AG04450 (cell line): ENCODE data around the gene CDYL2. TPM values are rescaled to one million over a fixed set of nuclear protein-coding genes. Genes with fewer than 3 reads are reported as not detected.

Experiments used
- CTCF ChIA-PET: fragments of 300-600, 350-600 bp; formaldehyde crosslinking; extraction: SDS; loops from one replicate; lab custom pipeline; 2022; ENCODE audit warnings: antibody characterized with exemption, inconsistent platforms; lab: Charles Lee
- POLR2A ChIA-PET: fragments of 350-600 bp; formaldehyde crosslinking; extraction: SDS; loops from one replicate; lab custom pipeline; 2021; ENCODE audit warnings: antibody characterized with exemption, inconsistent platforms; lab: Yijun Ruan, JAX
- DNase-seq: peaks from one replicate; pipeline ENCODE4 v3.0.0-alpha.2; 2011; ENCODE audit warnings: low read depth, low spot score
- H3K27ac ChIP-seq: one replicate; pipeline ENCODE4 v1.5.1; 2012; ENCODE audit warnings: low read depth, low read length, control low read depth
- H3K27me3 ChIP-seq: one replicate; pipeline ENCODE4 v1.6.0; 2012; ENCODE audit warnings: low read length; ENCODE audit not compliant: control insufficient read depth, insufficient read depth
- H3K4me3 ChIP-seq: 2 replicates; pipeline ENCODE4 v1.5.1; 2011; ENCODE audit warnings: mild to moderate bottlenecking, low read depth, low read length, control low read depth
- H3K9me3 ChIP-seq: 2 replicates; pipeline ENCODE4 v1.5.1; 2012; ENCODE audit warnings: low read length; ENCODE audit not compliant: control insufficient read depth, insufficient read depth
- polyA plus RNA-seq: library from polyadenylated mRNA; depleted of rRNA; stranded (reverse); fragments of >200 nt; gene quantifications from 2 replicates; pipeline ENCODE4 v1.2.3, GENCODE V29; 2011
- TF ChIP-seq, protein P1 (sequence below): IDR thresholded peaks from 2 replicates; pipeline ENCODE4 v1.5.1; 2011; ENCODE audit warnings: low read depth, low read length, control low read depth, inconsistent platforms

The CDYL2 gene
- polyA plus RNA-seq, 1 experiment, result 2.3 TPM

GRCh38 chr16:80710918-80711317 is 93.5 kb downstream of the CDYL2 start:
- H3K9me3 ChIP-seq, result no peaks in the 10 kb centered on the region
- ChIA-PET POLR2A (no interaction called here), CTCF (interaction anchor here (1.0 kb wide), 1 partner anchor 184 kb away, joined by 4 read pairs; no protein-coding TSS in a partner anchor)
- H3K4me3 ChIP-seq, result no peak overlapping the region
- H3K27ac ChIP-seq, result no peak overlapping the region
- TF ChIP-seq, protein P1, sequence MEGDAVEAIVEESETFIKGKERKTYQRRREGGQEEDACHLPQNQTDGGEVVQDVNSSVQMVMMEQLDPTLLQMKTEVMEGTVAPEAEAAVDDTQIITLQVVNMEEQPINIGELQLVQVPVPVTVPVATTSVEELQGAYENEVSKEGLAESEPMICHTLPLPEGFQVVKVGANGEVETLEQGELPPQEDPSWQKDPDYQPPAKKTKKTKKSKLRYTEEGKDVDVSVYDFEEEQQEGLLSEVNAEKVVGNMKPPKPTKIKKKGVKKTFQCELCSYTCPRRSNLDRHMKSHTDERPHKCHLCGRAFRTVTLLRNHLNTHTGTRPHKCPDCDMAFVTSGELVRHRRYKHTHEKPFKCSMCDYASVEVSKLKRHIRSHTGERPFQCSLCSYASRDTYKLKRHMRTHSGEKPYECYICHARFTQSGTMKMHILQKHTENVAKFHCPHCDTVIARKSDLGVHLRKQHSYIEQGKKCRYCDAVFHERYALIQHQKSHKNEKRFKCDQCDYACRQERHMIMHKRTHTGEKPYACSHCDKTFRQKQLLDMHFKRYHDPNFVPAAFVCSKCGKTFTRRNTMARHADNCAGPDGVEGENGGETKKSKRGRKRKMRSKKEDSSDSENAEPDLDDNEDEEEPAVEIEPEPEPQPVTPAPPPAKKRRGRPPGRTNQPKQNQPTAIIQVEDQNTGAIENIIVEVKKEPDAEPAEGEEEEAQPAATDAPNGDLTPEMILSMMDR, result no peak
- DNase-seq, result no peak
- no peaks in the 10 kb centered on the region for H3K27me3 ChIP-seq

DNA sequence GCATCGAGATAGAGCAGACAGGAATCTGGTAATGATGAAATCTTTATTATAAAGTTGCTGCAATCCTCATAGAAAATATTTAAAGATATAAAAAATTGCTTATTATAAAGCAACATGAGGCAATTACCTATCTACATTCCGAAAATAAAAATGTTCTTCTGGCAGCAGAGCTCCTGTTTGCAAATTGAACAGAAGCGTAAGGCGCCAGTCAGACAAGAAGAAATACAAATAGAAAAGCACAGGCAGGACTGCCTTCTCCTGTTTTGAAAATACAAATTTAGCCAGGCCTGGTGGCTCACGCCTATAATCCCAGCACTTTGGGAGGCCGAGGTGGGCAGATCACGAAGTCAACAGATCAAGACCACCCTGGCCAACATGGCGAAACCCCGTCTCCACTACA is 95.6 kb downstream of the CDYL2 start:
- DNase-seq, result no peak
- CTCF ChIA-PET, result no interaction called here
- TF ChIP-seq, protein P1, result no peak
- POLR2A ChIA-PET, result no interaction called here
- H3K27me3 ChIP-seq, result no peaks in the 10 kb centered on the region
- no peaks in the 10 kb centered on the region for H3K9me3 ChIP-seq
- H3K27ac ChIP-seq, result no peak overlapping the region
- no peak overlapping the region for H3K4me3 ChIP-seq

DNA sequence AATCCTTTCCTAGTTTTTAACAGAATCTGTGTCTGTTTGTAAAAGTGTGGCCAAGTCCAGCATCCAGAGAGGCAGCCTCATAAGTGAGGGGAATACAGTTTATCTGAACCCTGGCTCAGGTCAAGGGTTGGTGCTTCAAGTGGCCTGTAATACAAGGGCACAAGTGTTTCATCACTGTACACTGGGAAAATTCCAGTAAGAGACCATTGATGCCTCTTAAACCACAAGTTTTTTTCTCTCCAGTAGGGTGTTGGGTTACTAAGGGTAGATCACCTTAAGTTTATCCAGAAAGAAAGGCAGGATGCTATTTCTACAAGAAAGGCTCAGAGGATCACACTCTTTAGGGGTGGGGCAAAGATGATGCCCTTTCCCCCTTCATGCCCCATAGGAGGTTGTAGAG is 96.7 kb downstream of the CDYL2 start:
- CTCF ChIA-PET, result no interaction called here
- TF ChIP-seq, protein P1, result no peak
- no peak overlapping the region for H3K27ac ChIP-seq
- H3K9me3 ChIP-seq, result no peaks in the 10 kb centered on the region
- POLR2A ChIA-PET, result no interaction called here
- no peaks in the 10 kb centered on the region for H3K27me3 ChIP-seq
- H3K4me3 ChIP-seq, result no peak overlapping the region
- DNase-seq, result no peak

GRCh38 chr16:80705596-80705995 is 98.8 kb downstream of the CDYL2 start:
- Histone ChIP-seq H3K27ac (no peak overlapping the region), H3K9me3 (no peaks in the 10 kb centered on the region), H3K4me3 (no peak overlapping the region), H3K27me3 (no peaks in the 10 kb centered on the region)
- TF ChIP-seq, protein P1, result no peak
- POLR2A ChIA-PET, result no interaction called here
- no peak for DNase-seq
- CTCF ChIA-PET, result no interaction called here

DNA sequence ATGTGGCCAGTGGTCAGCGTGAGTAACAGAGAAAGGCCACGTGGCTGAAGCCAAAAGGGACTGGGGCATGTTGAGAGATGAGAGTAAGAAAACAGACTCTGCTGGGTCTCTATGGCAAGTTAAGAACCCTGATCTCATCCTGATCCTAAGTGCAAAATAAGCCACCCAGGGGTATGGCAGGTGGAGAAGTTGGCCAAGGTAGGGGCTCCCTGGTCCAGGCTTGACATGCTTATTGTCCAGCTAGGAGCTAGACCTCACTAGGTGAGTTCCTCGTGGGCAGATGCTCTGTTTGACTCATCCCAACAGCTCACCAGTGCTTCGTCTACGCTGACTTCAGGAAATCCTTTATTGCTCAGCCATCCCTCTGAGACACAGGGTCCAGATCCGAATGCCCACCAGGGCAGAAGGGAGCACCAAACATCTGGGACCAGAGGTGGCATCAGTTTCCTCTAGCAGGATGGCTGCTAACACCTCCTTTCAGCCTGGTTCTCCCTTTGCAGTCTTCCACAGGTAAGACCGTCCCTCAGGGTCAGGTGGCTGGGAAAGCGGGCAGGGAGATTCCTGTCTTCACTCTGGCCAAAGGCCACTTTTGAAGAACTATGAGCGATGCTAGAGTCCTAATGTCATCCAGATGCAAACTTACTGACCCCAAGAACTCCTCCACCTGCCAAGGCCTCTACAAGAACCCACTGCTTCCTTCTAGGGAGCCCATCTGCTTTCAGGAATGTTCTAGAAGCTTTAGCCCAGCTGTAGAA is 99.5 kb downstream of the CDYL2 start:
- ChIA-PET POLR2A (no interaction called here), CTCF (no interaction called here)
- Histone ChIP-seq H3K9me3 (no peaks in the 10 kb centered on the region), H3K27ac (no peak overlapping the region), H3K27me3 (no peaks in the 10 kb centered on the region), H3K4me3 (no peak overlapping the region)
- no peak for DNase-seq
- TF ChIP-seq, protein P1, result no peak
